ENCODE results near the gene CSTPP1.
A peak's percentile ranks its signal among the peaks of the same experiment; 100 is the strongest.

Gene CSTPP1

GRCh38 chr11:46999217-46999616 is 62.7 kb downstream of the CSTPP1 start:
- no peak for DNase-seq

- DNase-seq: no peak
Measured at GRCh38 chr11:47000033-47000432, 63.5 kb downstream of the CSTPP1 start.

- no peak for DNase-seq
Measured at GRCh38 chr11:47001781-47002181, 65.2 kb downstream of the CSTPP1 start.

- DNase-seq: no peak
Measured at GRCh38 chr11:47002390-47002789, 65.8 kb downstream of the CSTPP1 start.

- no peak for DNase-seq
Measured at GRCh38 chr11:47003180-47003877, 66.8 kb downstream of the CSTPP1 start.

GRCh38 chr11:47004595-47005033 is 68.1 kb downstream of the CSTPP1 start:
- DNase-seq: peak; percentile 91

- DNase-seq: no peak
Measured at GRCh38 chr11:47005441-47005840, 68.9 kb downstream of the CSTPP1 start.

GRCh38 chr11:47007579-47007978 is 71.0 kb downstream of the CSTPP1 start:
- DNase-seq: no peak

GRCh38 chr11:47010179-47010578 is 73.6 kb downstream of the CSTPP1 start:
- no peak for DNase-seq

- DNase-seq: no peak
Measured at GRCh38 chr11:47014097-47014496, 77.5 kb downstream of the CSTPP1 start.

- no peak for DNase-seq
Measured at GRCh38 chr11:47018637-47019036, 82.1 kb downstream of the CSTPP1 start.

GRCh38 chr11:47020793-47021526 is 84.4 kb downstream of the CSTPP1 start:
- DNase-seq: peak; percentile 42

GRCh38 chr11:47021527-47021818 is 84.9 kb downstream of the CSTPP1 start:
- no peak for DNase-seq

GRCh38 chr11:47021965-47022364 is 85.4 kb downstream of the CSTPP1 start:
- DNase-seq: no peak

GRCh38 chr11:47028195-47029093 is 91.9 kb downstream of the CSTPP1 start:
- DNase-seq: no peak

GRCh38 chr11:47033439-47033838 is 96.9 kb downstream of the CSTPP1 start:
- DNase-seq: no peak

- DNase-seq: no peak
Measured at GRCh38 chr11:47034091-47034490, 97.5 kb downstream of the CSTPP1 start.

- no peak for DNase-seq
Measured at GRCh38 chr11:47035108-47035507, 98.5 kb downstream of the CSTPP1 start.

GRCh38 chr11:47044119-47044518 is 107.6 kb downstream of the CSTPP1 start:
- DNase-seq: no peak

- DNase-seq: no peak
Measured at GRCh38 chr11:47047972-47048371, 111.4 kb downstream of the CSTPP1 start.

- no peak for DNase-seq
Measured at GRCh38 chr11:47050284-47050683, 113.7 kb downstream of the CSTPP1 start.

- DNase-seq: no peak
Measured at GRCh38 chr11:47051217-47051616, 114.7 kb downstream of the CSTPP1 start.

- no peak for DNase-seq
Measured at GRCh38 chr11:47052165-47052564, 115.6 kb downstream of the CSTPP1 start.

- DNase-seq: no peak
Measured at GRCh38 chr11:47052576-47052975, 116.0 kb downstream of the CSTPP1 start.
